Adipocyte (in vitro differentiated cells): ENCODE results near the gene CRMP1.

Experiments used
- DNase-seq: peaks from one replicate; pipeline ENCODE4 v3.0.0-alpha.2; 2015; ENCODE audit warnings: low read depth
- H3K27me3 ChIP-seq: replicated peaks from 2 replicates; pipeline ENCODE4 v1.7.0; 2013; ENCODE audit warnings: mild to moderate bottlenecking, low read length, moderate library complexity; ENCODE audit not compliant: control insufficient read depth, insufficient read depth
- H3K36me3 ChIP-seq: 2 replicates; pipeline ENCODE4 v1.7.0; 2013; ENCODE audit warnings: low read length, mild to moderate bottlenecking, moderate library complexity; ENCODE audit not compliant: control insufficient read depth, insufficient read depth, severe bottlenecking
- H3K4me1 ChIP-seq: 2 replicates; pipeline ENCODE4 v1.7.0; 2013; ENCODE audit warnings: mild to moderate bottlenecking, low read length, moderate library complexity; ENCODE audit not compliant: control insufficient read depth, insufficient read depth
- H3K4me3 ChIP-seq: 2 replicates; pipeline ENCODE4 v1.7.0; 2013; ENCODE audit warnings: mild to moderate bottlenecking, low read length, moderate library complexity
- H3K9ac ChIP-seq: 2 replicates; pipeline ENCODE4 v1.7.0; 2013; ENCODE audit warnings: mild to moderate bottlenecking, low read length, moderate library complexity
- H3K9me3 ChIP-seq: 2 replicates; pipeline ENCODE4 v1.7.0; 2013; ENCODE audit warnings: mild to moderate bottlenecking, low read length, moderate library complexity; ENCODE audit not compliant: control insufficient read depth

CRMP1 gene

DNA sequence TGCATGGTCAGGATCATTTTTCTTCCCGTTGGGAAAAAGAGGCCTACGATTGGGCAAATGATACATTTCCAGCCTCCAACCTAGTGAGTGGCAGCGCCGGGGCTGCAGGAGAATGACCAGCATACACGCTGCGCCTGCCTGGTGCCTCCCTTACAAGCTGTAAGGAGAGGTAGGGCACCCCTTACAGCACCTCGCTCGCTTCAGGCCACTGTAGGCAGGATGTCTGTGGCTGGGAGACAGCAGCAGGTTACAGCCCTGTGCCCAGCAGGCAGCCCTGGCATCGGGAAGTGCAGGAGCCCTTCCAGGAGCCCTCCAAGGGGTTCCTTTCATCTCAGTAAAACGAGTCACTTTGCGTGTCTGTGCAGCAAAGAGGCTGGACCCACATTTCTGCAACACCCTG lies 93.5 kb downstream of the CRMP1 start:
- H3K9me3 ChIP-seq = no peaks in the 10 kb centered on the region
- DNase-seq = no peak
- no peak overlapping the region for H3K9ac ChIP-seq
- no peaks in the 10 kb centered on the region for H3K27me3 ChIP-seq
- H3K36me3 ChIP-seq = peaks cover 86% of the 10 kb centered on the region
- no peak overlapping the region for H3K4me3 ChIP-seq
- H3K4me1 ChIP-seq = peaks cover 6% of the 10 kb centered on the region

DNA sequence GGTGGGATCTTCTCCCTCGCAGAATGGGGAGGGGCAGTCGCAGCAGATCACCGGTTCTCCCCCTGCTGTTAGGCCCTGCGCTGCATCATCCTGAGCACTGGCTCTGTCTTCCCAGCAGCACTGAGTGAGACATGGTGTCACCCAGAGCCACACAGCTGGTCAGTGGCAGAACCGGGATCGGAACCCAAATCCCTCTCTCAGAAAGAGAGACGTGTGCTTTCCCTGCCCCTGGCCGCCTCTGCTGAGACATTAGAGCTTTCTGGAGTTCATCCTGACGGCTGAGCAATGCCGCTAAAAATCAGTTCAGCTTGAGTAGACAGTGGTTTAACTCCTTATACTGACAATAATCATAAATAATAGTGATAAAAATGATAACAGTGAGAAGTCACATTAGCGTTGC lies 93.9 kb downstream of the CRMP1 start:
- Histone ChIP-seq H3K9ac (no peak overlapping the region), H3K4me3 (no peak overlapping the region), H3K9me3 (no peaks in the 10 kb centered on the region), H3K27me3 (no peaks in the 10 kb centered on the region), H3K36me3 (peaks cover 82% of the 10 kb centered on the region), H3K4me1 (peaks cover 6% of the 10 kb centered on the region)
- DNase-seq = no peak

DNA sequence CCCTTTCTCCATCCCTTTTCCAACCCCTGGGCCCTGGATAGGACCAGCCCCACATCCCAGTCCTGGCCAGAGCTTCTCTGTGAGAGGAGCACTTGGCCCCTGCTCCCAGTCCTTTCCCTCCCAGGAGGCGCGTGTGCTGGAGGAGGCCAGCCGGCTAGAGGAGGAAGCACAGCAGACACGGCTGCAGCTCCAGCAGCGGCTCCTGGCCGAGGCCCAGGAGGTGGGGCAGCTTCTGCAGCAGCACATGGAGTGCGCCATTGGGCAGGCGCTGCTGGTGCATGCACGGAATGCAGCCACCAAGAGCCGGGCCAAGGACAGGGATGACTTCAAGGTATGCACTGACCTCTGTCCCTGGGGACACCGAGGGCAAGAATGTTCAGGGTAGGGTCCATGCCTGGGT lies 94.4 kb downstream of the CRMP1 start:
- Histone ChIP-seq H3K4me3 (no peak overlapping the region), H3K9ac (no peak overlapping the region), H3K27me3 (no peaks in the 10 kb centered on the region), H3K4me1 (peaks cover 6% of the 10 kb centered on the region), H3K36me3 (peaks cover 84% of the 10 kb centered on the region), H3K9me3 (no peaks in the 10 kb centered on the region)
- DNase-seq = no peak

DNA sequence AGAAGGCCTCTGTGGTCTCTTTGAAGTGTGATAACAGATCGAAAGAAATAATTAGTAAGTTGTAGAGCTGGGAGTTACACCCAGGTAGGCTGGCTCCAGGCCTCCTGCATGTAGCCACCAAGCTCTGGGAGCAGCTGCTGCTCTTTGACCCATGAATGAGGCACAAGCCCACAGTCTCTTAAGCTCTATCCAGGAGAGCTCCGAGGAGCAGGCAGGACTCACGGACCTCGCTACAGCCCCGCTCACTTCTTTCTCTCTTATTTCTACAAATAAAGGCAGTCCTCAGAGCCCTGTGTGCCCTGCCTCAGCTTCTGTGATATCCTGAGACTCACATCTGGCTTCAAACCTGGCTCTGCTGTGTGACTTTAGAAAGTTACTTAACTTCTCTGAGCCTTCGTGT lies 95.0 kb downstream of the CRMP1 start:
- Histone ChIP-seq H3K9me3 (no peaks in the 10 kb centered on the region), H3K9ac (no peak overlapping the region), H3K4me3 (no peak overlapping the region), H3K4me1 (peaks cover 6% of the 10 kb centered on the region), H3K36me3 (peaks cover 83% of the 10 kb centered on the region), H3K27me3 (no peaks in the 10 kb centered on the region)
- DNase-seq = no peak

DNA sequence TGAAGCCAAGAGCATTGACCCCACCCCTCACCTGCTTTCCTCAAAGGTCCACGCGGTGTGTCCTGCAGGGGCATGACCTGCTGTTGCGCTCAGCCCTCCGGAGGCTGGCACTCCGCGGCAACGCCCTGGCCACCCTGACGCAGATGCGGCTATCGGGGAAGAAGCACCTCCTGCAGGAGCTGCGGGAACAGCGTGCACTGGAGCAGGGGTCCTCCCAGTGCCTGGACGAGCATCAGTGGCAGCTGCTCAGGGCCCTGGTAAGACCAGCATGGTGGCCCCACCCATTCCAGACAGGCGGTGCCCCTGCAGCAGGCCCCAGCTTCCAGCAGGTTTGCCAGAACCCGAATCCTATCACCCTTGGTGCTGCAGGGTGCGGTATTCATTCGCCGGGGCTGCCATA lies 95.9 kb downstream of the CRMP1 start:
- peaks cover 82% of the 10 kb centered on the region for H3K36me3 ChIP-seq
- no peaks in the 10 kb centered on the region for H3K27me3 ChIP-seq

DNA sequence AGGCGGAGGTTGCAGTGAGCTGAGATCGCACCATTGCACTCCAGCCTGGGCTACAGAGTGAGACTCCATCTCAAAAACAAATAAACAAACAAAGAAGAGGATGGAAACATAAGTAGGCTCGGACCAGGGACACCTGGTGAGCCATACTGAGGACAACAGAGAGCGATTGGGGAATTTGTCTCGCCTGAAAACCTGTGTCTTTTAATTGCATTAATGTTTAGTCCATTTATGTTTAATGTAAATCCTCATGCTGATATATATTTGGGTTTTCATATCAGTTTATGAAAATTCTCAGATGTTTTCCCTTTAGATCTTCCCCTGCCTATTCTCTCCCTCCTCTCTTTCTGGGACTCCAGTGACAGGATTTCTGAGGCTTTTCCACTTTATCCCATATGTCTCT lies 97.3 kb downstream of the CRMP1 start:
- Histone ChIP-seq H3K27me3 (no peaks in the 10 kb centered on the region), H3K9me3 (no peaks in the 10 kb centered on the region), H3K9ac (no peak overlapping the region), H3K4me1 (peaks cover 6% of the 10 kb centered on the region), H3K4me3 (no peak overlapping the region), H3K36me3 (peaks cover 71% of the 10 kb centered on the region)
- DNase-seq = no peak

More for the DNA sequence above, 95.9 kb downstream of the CRMP1 start:
- Histone ChIP-seq H3K4me3 (no peak overlapping the region), H3K9me3 (no peaks in the 10 kb centered on the region), H3K9ac (no peak overlapping the region), H3K4me1 (peaks cover 6% of the 10 kb centered on the region)
- DNase-seq = no peak

DNA sequence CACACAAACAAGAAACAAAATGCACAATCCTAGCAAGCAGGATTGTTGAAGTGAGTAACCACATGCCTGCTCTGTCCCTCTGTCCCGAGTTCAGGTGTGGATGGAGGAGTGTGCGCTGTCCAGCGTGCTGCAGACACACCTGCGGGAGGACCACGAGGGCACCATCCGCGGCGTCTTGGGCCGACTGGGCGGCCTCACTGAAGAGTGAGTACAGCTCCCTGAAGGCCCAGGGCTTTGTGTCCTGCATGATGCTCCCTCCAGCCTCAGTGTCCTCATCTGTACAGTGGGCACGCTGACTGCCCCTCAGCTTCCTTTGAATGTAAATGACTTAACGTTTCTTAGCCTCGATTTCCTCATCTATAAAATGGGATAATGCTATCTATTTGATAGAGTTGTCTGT lies 99.4 kb downstream of the CRMP1 start:
- no peak overlapping the region for H3K4me3 ChIP-seq
- no peak overlapping the region for H3K9ac ChIP-seq
- DNase-seq = no peak
- peaks cover 65% of the 10 kb centered on the region for H3K36me3 ChIP-seq
- H3K9me3 ChIP-seq = no peaks in the 10 kb centered on the region
- no peaks in the 10 kb centered on the region for H3K27me3 ChIP-seq
- H3K4me1 ChIP-seq = peaks cover 6% of the 10 kb centered on the region

DNA sequence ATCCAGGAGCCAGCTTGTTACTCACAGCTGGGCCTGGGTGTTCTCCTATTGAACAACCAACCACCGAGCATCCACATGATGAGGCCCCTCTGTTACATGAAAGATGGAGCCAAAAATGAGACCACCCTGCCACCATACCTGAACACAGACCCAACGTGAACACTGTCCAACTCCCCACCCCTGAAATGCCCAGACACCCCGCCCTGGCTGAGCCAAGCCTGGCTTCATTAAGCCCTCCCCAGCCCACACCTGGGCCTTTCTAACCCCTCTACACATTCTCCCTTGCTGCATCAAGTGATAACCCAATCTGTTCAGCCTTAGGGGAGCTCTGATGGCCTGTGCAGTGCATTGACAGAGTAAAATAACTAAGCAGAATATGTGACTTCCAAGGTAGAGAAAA lies 101.2 kb downstream of the CRMP1 start:
- H3K36me3 ChIP-seq = peaks cover 66% of the 10 kb centered on the region
- DNase-seq = no peak
- H3K4me3 ChIP-seq = no peak overlapping the region
- no peaks in the 10 kb centered on the region for H3K4me1 ChIP-seq
- no peaks in the 10 kb centered on the region for H3K9me3 ChIP-seq
- no peaks in the 10 kb centered on the region for H3K27me3 ChIP-seq
- no peak overlapping the region for H3K9ac ChIP-seq

DNA sequence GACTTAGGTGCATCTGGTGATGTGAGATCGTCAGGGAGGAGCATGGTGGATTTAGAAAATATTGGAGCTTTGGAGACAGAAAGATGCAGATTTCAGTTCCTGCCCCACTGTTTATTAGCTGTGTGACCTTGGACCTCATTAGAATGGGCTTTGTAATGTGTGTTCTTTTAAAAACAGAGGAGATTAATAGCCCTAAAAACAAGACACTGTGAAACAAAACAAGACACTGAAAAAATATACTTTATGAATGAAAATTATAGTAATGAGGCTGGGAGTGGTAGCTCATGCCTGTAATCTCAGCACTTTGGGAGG lies 102.4 kb downstream of the CRMP1 start:
- no peaks in the 10 kb centered on the region for H3K27me3 ChIP-seq
- DNase-seq = no peak
- H3K9ac ChIP-seq = no peak overlapping the region
- peaks cover 10% of the 10 kb centered on the region for H3K4me1 ChIP-seq
- H3K36me3 ChIP-seq = peaks cover 54% of the 10 kb centered on the region
- no peaks in the 10 kb centered on the region for H3K9me3 ChIP-seq
- no peak overlapping the region for H3K4me3 ChIP-seq

DNA sequence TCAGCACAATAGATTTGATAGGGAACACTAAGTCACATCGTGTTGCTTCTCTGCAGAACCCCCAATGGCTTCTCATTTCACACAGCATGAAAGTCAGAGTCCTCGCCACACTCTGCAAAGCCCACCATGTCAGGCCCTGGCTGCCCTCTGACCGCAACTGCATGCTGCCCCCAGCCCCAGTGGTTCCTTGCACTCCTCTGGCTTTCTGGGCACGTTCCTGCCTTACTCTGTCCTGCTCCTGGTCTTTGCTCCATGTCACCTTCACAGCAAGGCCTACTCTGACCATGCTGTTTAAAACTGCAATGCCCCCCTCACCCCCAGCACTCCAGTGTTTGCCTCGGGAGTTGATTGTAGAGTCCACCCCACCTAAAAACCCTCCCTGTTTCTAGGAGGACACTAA lies 103.7 kb downstream of the CRMP1 start:
- H3K4me1 ChIP-seq = peaks cover 18% of the 10 kb centered on the region
- no peaks in the 10 kb centered on the region for H3K9me3 ChIP-seq
- peaks cover 47% of the 10 kb centered on the region for H3K36me3 ChIP-seq
- no peak overlapping the region for H3K4me3 ChIP-seq
- no peak overlapping the region for H3K9ac ChIP-seq
- no peak for DNase-seq
- no peaks in the 10 kb centered on the region for H3K27me3 ChIP-seq

DNA sequence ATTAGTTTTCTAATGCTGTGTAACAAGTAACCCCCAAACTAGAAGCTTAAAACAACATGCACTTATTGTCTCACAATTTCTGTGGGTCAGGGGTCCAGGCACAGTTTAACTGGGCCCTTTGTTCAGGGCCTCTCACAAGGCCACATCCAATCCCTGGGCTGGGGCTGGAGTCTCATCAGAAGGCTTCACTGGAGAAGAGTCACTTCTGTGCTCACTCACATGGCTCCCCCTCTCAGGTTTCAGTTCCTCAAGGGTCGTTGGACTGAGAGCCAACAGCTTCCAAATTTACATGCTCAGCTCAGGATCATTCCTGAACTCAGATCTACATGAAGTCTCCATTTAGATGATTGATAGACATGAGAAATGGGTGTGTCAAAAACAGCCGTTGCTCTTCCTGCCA lies 104.7 kb downstream of the CRMP1 start:
- H3K9ac ChIP-seq = no peak overlapping the region
- DNase-seq = no peak
- H3K4me1 ChIP-seq = peaks cover 18% of the 10 kb centered on the region
- H3K4me3 ChIP-seq = no peak overlapping the region
- H3K36me3 ChIP-seq = peaks cover 47% of the 10 kb centered on the region
- no peaks in the 10 kb centered on the region for H3K9me3 ChIP-seq
- no peaks in the 10 kb centered on the region for H3K27me3 ChIP-seq

DNA sequence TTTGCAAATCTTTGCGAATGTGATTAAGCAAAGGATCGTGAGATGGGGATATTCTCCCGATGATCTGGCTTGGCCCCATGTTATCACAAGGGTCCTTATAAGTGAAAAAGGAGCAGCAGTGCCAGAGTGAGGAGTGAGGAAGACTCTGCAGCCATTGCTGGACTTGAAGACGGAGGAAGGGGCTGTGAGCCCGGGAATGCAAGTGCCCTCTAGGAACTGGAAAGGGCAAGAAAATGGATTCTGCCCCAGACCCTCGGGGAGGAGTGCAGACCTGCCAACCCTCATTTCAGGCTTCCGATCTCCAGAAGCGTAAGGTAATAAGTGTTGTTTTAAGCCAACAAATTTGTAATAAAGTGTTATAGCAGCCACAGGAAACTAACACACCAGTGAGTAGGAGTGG lies 105.6 kb downstream of the CRMP1 start:
- Histone ChIP-seq H3K9ac (no peak overlapping the region), H3K27me3 (no peaks in the 10 kb centered on the region), H3K9me3 (no peaks in the 10 kb centered on the region), H3K36me3 (peaks cover 39% of the 10 kb centered on the region), H3K4me3 (no peak overlapping the region), H3K4me1 (peaks cover 18% of the 10 kb centered on the region)
- DNase-seq = no peak
